T-helper 1 cell treated with Interleukin-12 subunit alpha and Interleukin-12 subunit beta and Interleukin-4 antibody, amounts not matched to agents 30 μg/mL and 1 μg/mL, for 36 hours (primary cell): Measurements from ENCODE around the gene FAM234B.

Experiments used
- H3K27ac Mint-ChIP-seq: one replicate; pipeline ENCODE4 v1.8.0; 2021; ENCODE audit warnings: mild to moderate bottlenecking, mixed read lengths
- H3K27me3 Mint-ChIP-seq: one replicate; pipeline ENCODE4 v1.8.0; 2021; ENCODE audit warnings: low read depth, mixed read lengths
- H3K36me3 Mint-ChIP-seq: one replicate; pipeline ENCODE4 v1.8.0; 2021; ENCODE audit warnings: low read depth, mixed read lengths
- H3K4me1 Mint-ChIP-seq: one replicate; pipeline ENCODE4 v1.8.0; 2021; ENCODE audit warnings: low read depth, mixed read lengths
- H3K4me3 Mint-ChIP-seq: one replicate; pipeline ENCODE4 v1.8.0; 2021; ENCODE audit warnings: mild to moderate bottlenecking, moderate library complexity, mixed read lengths
- H3K9me3 Mint-ChIP-seq: one replicate; pipeline ENCODE4 v1.8.0; 2021; ENCODE audit warnings: mixed read lengths

FAM234B gene

GRCh38 chr12:13084898-13085640 lies 40.9 kb downstream of the FAM234B start:
- no peak overlapping the region for H3K27ac Mint-ChIP-seq
- no peaks in the 10 kb centered on the region for H3K27me3 Mint-ChIP-seq
- H3K36me3 Mint-ChIP-seq = no peaks in the 10 kb centered on the region
- H3K9me3 Mint-ChIP-seq = no peaks in the 10 kb centered on the region
- H3K4me3 Mint-ChIP-seq = no peak overlapping the region
- H3K4me1 Mint-ChIP-seq = peaks cover 6% of the 10 kb centered on the region

- no peak overlapping the region for H3K27ac Mint-ChIP-seq
- peaks cover 6% of the 10 kb centered on the region for H3K4me1 Mint-ChIP-seq
- no peaks in the 10 kb centered on the region for H3K36me3 Mint-ChIP-seq
- no peaks in the 10 kb centered on the region for H3K27me3 Mint-ChIP-seq
- H3K4me3 Mint-ChIP-seq = no peak overlapping the region
- no peaks in the 10 kb centered on the region for H3K9me3 Mint-ChIP-seq
Measured at GRCh38 chr12:13085968-13086686, 41.9 kb downstream of the FAM234B start.

DNA sequence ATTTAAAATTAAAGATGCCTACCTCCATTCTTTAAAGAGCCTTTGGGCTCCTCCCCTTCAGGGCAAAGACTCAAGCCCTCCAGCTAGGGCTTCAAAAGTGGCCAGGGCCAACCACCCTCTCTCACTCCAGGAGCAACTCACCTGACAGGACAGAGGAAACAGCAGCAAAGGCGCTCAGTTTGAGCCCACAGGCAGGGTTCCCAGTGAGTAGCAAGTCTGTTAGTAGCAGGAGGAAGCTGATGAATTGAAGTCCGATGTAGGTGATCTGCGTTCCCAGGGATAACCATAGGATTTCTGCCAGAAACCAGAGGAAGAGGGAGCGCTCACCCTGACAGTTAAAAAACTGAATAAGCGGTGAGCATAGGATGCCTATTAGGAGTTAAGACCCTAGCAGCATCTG lies 43.6 kb downstream of the FAM234B start:
- peaks cover 6% of the 10 kb centered on the region for H3K4me1 Mint-ChIP-seq
- H3K27me3 Mint-ChIP-seq = no peaks in the 10 kb centered on the region
- H3K27ac Mint-ChIP-seq = no peak overlapping the region
- no peak overlapping the region for H3K4me3 Mint-ChIP-seq
- H3K36me3 Mint-ChIP-seq = no peaks in the 10 kb centered on the region
- no peaks in the 10 kb centered on the region for H3K9me3 Mint-ChIP-seq

GRCh38 chr12:13088496-13088895 lies 44.3 kb downstream of the FAM234B start:
- Mint-ChIP-seq H3K36me3 (no peaks in the 10 kb centered on the region), H3K27me3 (no peaks in the 10 kb centered on the region), H3K27ac (no peak overlapping the region)

DNA sequence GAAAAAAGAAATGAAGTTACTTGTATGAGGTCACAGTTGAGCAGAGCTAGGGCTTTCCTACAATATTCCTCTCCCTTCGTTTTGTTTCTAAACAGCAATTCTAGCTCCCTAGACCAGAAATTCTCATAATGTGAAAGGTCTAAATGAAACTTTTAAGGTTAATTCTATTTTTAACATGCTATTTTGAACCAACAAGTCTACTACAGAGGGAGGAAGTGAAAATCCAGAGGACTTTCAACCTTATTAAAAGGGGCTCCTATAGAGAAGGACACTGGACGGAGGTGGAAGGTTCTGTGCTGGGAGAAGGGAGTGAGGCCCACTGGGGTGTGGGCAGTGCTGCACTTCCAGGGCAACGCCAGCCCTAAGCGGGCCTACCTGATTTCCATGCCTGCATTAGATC lies 45.9 kb downstream of the FAM234B start:
- Mint-ChIP-seq H3K4me3 (no peak overlapping the region), H3K27ac (no peak overlapping the region), H3K4me1 (peaks cover 6% of the 10 kb centered on the region), H3K27me3 (peaks cover 5% of the 10 kb centered on the region), H3K9me3 (no peaks in the 10 kb centered on the region), H3K36me3 (no peaks in the 10 kb centered on the region)

More at GRCh38 chr12:13088496-13088895, 44.3 kb downstream of the FAM234B start:
- no peak overlapping the region for H3K4me3 Mint-ChIP-seq
- peaks cover 6% of the 10 kb centered on the region for H3K4me1 Mint-ChIP-seq
- H3K9me3 Mint-ChIP-seq = no peaks in the 10 kb centered on the region

DNA sequence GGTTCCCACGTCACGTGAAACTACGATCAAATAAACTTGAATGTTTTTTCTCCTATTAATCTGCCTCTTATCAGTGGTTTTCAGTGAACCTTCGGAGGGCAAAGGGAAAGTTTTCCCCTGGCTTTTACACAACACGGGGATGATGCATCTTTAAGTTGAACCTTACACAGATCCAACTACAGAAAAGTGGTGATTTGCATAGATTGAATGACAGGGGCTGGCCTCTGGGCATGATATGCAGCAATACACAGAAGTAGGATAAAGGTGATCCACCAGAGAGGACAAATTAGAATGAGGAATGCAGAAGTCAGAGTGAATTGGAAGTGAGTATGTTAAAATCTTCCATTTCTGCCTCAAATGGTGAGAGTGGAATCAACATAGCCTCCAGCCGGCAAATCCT lies 47.7 kb downstream of the FAM234B start:
- no peaks in the 10 kb centered on the region for H3K4me1 Mint-ChIP-seq
- no peaks in the 10 kb centered on the region for H3K36me3 Mint-ChIP-seq
- H3K9me3 Mint-ChIP-seq = no peaks in the 10 kb centered on the region
- peaks cover 8% of the 10 kb centered on the region for H3K27me3 Mint-ChIP-seq
- no peak overlapping the region for H3K4me3 Mint-ChIP-seq
- H3K27ac Mint-ChIP-seq = no peak overlapping the region

GRCh38 chr12:13093191-13093847 lies 49.1 kb downstream of the FAM234B start:
- no peaks in the 10 kb centered on the region for H3K36me3 Mint-ChIP-seq
- H3K4me3 Mint-ChIP-seq = no peak overlapping the region
- no peaks in the 10 kb centered on the region for H3K9me3 Mint-ChIP-seq
- H3K27ac Mint-ChIP-seq = no peak overlapping the region
- peaks cover 8% of the 10 kb centered on the region for H3K27me3 Mint-ChIP-seq
- peaks cover 6% of the 10 kb centered on the region for H3K4me1 Mint-ChIP-seq

DNA sequence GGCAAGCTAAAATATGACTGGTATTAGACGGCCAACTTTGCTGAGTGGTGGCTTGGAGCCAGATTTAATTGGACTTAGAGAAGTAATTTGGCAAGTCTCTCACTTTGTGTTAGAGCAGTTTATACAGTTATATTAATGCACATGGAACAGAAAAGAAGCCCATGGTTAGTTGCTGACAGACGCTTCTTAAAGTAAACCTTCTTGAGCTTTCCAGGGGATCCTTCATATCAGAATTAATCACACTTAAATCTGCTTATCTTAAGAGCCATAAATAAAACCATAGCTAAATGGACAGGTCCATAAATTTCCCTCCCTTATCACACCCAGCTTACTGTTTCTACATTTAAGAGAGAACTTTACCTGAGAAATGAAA lies 49.7 kb downstream of the FAM234B start:
- H3K4me1 Mint-ChIP-seq = peaks cover 11% of the 10 kb centered on the region
- H3K27ac Mint-ChIP-seq = no peak overlapping the region
- H3K9me3 Mint-ChIP-seq = no peaks in the 10 kb centered on the region
- H3K36me3 Mint-ChIP-seq = no peaks in the 10 kb centered on the region
- H3K4me3 Mint-ChIP-seq = no peak overlapping the region
- H3K27me3 Mint-ChIP-seq = peaks cover 8% of the 10 kb centered on the region

DNA sequence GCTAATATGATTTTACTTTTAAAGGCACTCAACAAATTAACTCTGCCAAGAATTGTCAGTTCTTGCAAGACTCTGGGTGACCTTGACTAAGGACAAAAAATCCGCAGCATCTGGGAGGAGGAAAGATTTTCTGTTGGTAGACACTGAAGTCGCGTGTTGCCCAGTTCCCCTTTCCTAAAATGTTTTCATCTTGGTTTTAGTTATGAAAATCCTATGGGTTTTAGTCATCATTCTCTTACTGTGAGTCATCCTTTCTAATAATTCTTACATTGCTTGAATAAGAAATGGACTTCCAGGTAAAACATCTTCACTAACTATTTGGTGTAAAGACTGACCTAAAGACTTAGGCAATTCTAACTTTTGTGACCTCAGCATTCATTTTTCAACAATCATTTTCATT lies 50.2 kb downstream of the FAM234B start:
- Mint-ChIP-seq H3K4me3 (no peak overlapping the region), H3K27ac (no peak overlapping the region), H3K27me3 (peaks cover 8% of the 10 kb centered on the region), H3K36me3 (no peaks in the 10 kb centered on the region), H3K4me1 (peaks cover 16% of the 10 kb centered on the region), H3K9me3 (no peaks in the 10 kb centered on the region)

GRCh38 chr12:13095266-13095995 lies 51.2 kb downstream of the FAM234B start:
- H3K27ac Mint-ChIP-seq = no peak overlapping the region
- peaks cover 25% of the 10 kb centered on the region for H3K4me1 Mint-ChIP-seq
- no peaks in the 10 kb centered on the region for H3K9me3 Mint-ChIP-seq
- no peaks in the 10 kb centered on the region for H3K36me3 Mint-ChIP-seq
- H3K4me3 Mint-ChIP-seq = no peak overlapping the region
- H3K27me3 Mint-ChIP-seq = peaks cover 8% of the 10 kb centered on the region

DNA sequence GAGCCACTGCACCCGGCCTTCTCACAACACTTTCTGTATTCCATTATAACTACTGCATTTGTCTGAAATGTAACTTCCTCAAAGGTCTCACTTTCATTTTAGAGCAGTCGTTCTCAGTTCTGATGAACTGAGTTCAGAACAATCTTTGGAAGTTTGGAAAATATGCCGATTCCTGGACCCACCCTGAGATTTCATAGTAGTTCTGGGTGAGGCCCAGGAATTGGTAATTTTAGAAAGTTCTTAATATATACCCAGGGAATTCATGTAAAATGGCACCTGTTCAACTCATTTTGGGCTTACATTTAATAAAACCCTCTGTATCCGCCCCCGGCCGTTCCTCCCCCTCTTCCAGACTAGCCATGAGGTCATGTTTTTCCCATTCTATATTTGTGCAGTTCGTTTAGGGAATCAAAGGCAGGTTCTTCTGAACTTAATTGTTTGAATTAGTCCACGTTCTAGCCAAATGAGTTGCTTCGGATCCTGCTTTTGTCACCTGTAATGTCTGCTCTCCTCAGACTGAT lies 53.4 kb downstream of the FAM234B start:
- Mint-ChIP-seq H3K36me3 (no peaks in the 10 kb centered on the region), H3K4me3 (peak overlapping the region; percentile 69), H3K27ac (peak overlapping the region; percentile 79), H3K4me1 (peaks cover 32% of the 10 kb centered on the region), H3K9me3 (no peaks in the 10 kb centered on the region), H3K27me3 (peaks cover 8% of the 10 kb centered on the region)

- Mint-ChIP-seq H3K4me3 (no peak overlapping the region), H3K36me3 (no peaks in the 10 kb centered on the region), H3K27ac (peak overlapping the region; percentile 64), H3K27me3 (peaks cover 8% of the 10 kb centered on the region), H3K4me1 (peaks cover 32% of the 10 kb centered on the region), H3K9me3 (no peaks in the 10 kb centered on the region)
Measured at GRCh38 chr12:13099066-13099843, 55.1 kb downstream of the FAM234B start.

DNA sequence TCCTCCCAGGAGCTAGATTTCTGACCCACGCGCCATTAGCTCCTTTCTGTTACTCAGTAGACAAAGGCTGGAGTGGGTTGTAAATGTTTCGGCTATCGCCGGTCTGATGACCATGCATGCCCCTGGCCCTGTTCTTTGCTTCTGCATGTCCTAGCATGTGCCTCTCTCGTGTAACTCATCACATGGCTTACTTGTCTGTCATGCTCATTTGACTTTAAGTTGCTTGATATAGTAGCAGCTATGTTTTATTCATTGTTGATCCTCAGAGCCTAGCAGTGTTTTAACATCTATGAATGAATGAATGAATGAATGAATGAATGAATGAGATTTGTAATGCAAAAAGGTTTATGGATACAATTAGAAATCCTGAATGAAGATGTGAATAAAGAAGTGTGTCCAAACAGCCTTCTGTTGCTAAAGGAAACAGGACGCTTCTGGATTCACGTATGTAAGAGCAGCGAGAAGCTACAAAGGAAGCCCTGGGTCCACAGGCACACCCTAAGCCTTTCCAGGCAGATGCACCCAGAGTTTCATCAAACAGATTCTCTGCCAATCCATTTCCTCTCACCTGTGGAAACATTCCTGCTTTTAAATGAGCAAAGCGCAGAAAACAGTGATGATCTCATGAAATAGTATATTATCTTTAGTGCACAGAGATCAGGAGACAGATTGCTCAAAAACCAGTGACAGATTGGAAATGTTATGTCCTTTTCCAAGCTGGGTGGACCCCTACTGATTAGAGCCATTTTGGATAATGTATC lies 55.8 kb downstream of the FAM234B start:
- Mint-ChIP-seq H3K9me3 (no peaks in the 10 kb centered on the region), H3K36me3 (no peaks in the 10 kb centered on the region), H3K4me1 (peaks cover 32% of the 10 kb centered on the region), H3K27ac (peak overlapping the region; percentile 71), H3K4me3 (peak overlapping the region; percentile 74), H3K27me3 (peaks cover 3% of the 10 kb centered on the region)
